GM12878 (cell line): ENCODE measurements around the gene ANKRD13B. TPM values are rescaled to one million over a fixed set of nuclear protein-coding genes. Genes with fewer than 3 reads are reported as not detected.

Experiments used
- ATAC-seq: fragments of 200-7000 bp; cut with Tn5 transposase; 3 replicates; pipeline ENCODE4 v1.9.1; 2020; ENCODE audit warnings: mild to moderate bottlenecking, moderate library complexity
- BruUV-seq: library from RNA; stranded (reverse); fragments of 400-500 nt; replicated peaks from 2 replicates; lab custom pipeline; 2021; lab: Mats Ljungman, UMichigan
- CTCF ChIA-PET: fragments of 300-600 bp; sonication (Branson Sonifier 250); formaldehyde crosslinking; extraction: SDS; loops from one replicate; lab custom pipeline; 2021; ENCODE audit warnings: inconsistent platforms; lab: Yijun Ruan, JAX
- POLR2A ChIA-PET: fragments of 350-600 bp; formaldehyde crosslinking; extraction: SDS; loops from one replicate; lab custom pipeline; 2021; ENCODE audit warnings: inconsistent platforms; lab: Charles Lee
- RAD21 ChIA-PET: fragments of 300-600 bp; sonication (Branson Sonifier 250); formaldehyde crosslinking; loops from one replicate; lab custom pipeline; 2023; ENCODE audit warnings: antibody characterized with exemption; ENCODE audit not compliant: unreplicated experiment; lab: Charles Lee
- SMC1A ChIA-PET: fragments of 300-600 bp; sonication (Branson Sonifier 250); formaldehyde crosslinking; loops from one replicate; lab custom pipeline; 2023; ENCODE audit not compliant: unreplicated experiment, uncharacterized antibody; lab: Charles Lee
- DNase-seq: peaks from one replicate; pipeline ENCODE4 v3.0.0-alpha.2; 2011; ENCODE audit warnings: low read depth, low spot score
- FAIRE-seq: peaks from 3 replicates; lab custom pipeline; 2011; peaks lifted over from hg19 to GRCh38; lab: Jason Lieb, UNC
- H2AFZ ChIP-seq: 2 replicates; pipeline ENCODE4 v1.6.0; 2011; ENCODE audit warnings: low read depth, low read length, control low read depth; ENCODE audit not compliant: control insufficient read depth
- H3K27ac ChIP-seq: 2 replicates; pipeline ENCODE4 v1.5.1; 2011; ENCODE audit warnings: control low read depth; ENCODE audit not compliant: control insufficient read depth, insufficient read depth
- H3K27me3 ChIP-seq, 2 experiments: replicated peaks in 1 of 2; 2 replicates each; pipeline versions ENCODE4 v1.6.0 to v1.6.1; 2011; ENCODE audit warnings: low read length in 1 of 2; ENCODE audit not compliant: control insufficient read depth in 2 of 2, insufficient read depth in 2 of 2
- H3K36me3 ChIP-seq, 2 experiments: 2 replicates each; pipeline ENCODE4 v1.5.1; 2011; ENCODE audit warnings: low read length in 1 of 2; ENCODE audit not compliant: control insufficient read depth in 2 of 2, insufficient read depth in 2 of 2
- H3K4me1 ChIP-seq: 2 replicates; pipeline ENCODE4 v1.6.1; 2011; ENCODE audit warnings: mild to moderate bottlenecking, low read length, moderate library complexity, mixed read lengths; ENCODE audit not compliant: control insufficient read depth, insufficient read depth
- H3K4me2 ChIP-seq: 2 replicates; pipeline ENCODE4 v1.6.0; 2011; ENCODE audit warnings: control low read depth; ENCODE audit not compliant: control insufficient read depth, insufficient read depth
- H3K4me3 ChIP-seq: fragments of 200-600 bp; sonication (generic); 2 replicates; pipeline ENCODE4 v1.5.1; 2016
- H3K79me2 ChIP-seq: 2 replicates; pipeline ENCODE4 v1.6.0; 2011; ENCODE audit warnings: low read length; ENCODE audit not compliant: control insufficient read depth, insufficient read depth
- H3K9ac ChIP-seq: 2 replicates; pipeline ENCODE4 v1.8.0; 2011; ENCODE audit warnings: low read length, control low read depth, mixed read lengths; ENCODE audit not compliant: control insufficient read depth, insufficient read depth
- H3K9me3 ChIP-seq: replicated peaks from 3 replicates; pipeline ENCODE4 v1.5.1; 2011; ENCODE audit warnings: mild to moderate bottlenecking, low read length; ENCODE audit not compliant: control insufficient read depth, insufficient read depth
- H4K20me1 ChIP-seq: 2 replicates; pipeline ENCODE4 v1.6.0; 2011; ENCODE audit not compliant: control insufficient read depth, insufficient read depth
- ATF7 ChIP-seq: fragments of 450-650 bp; IDR thresholded peaks from 2 replicates; pipeline ENCODE4 v1.6.1; 2016; ENCODE audit warnings: low read depth, mild to moderate bottlenecking
- DPF2 ChIP-seq: fragments of 450-650 bp; IDR thresholded peaks from 2 replicates; pipeline ENCODE4 v1.6.1; 2017; ENCODE audit warnings: mild to moderate bottlenecking
- IKZF2 ChIP-seq, 2 experiments: fragments of 450-650 bp; IDR thresholded peaks; 2 replicates each; pipeline ENCODE4 v1.6.1; 2017; ENCODE audit warnings: mild to moderate bottlenecking in 2 of 2, moderate library complexity in 2 of 2
- KLF5 ChIP-seq: fragments of 450-650 bp; IDR thresholded peaks from 2 replicates; pipeline ENCODE4 v1.6.1; 2014; ENCODE audit warnings: mild to moderate bottlenecking; ENCODE audit not compliant: partially characterized antibody
- LARP7 ChIP-seq: fragments of 450-650 bp; IDR thresholded peaks from 2 replicates; pipeline ENCODE4 v1.6.1; 2017; ENCODE audit warnings: mild to moderate bottlenecking
- MXI1 ChIP-seq: fragments of 150-350 bp; IDR thresholded peaks from 2 replicates; pipeline ENCODE4 v1.6.1; 2011; ENCODE audit warnings: low read depth, mild to moderate bottlenecking, inconsistent platforms, low read length, improper control_type of control experiment
- MYB ChIP-seq: fragments of 150-350 bp; IDR thresholded peaks from 2 replicates; pipeline ENCODE4 v1.6.1; 2014; ENCODE audit warnings: mild to moderate bottlenecking, low read depth, low read length, borderline replicate concordance
- NBN ChIP-seq: fragments of 450-650 bp; IDR thresholded peaks from 2 replicates; pipeline ENCODE4 v1.6.1; 2016
- NRF1 ChIP-seq: conservative IDR thresholded peaks from 2 replicates; pipeline ENCODE4 v1.6.1; 2011; ENCODE audit warnings: mild to moderate bottlenecking, low read depth, low read length, improper control_type of control experiment
- RAD51 ChIP-seq: fragments of 450-650 bp; IDR thresholded peaks from 2 replicates; pipeline ENCODE4 v1.6.1; 2016; ENCODE audit warnings: moderate library complexity, mild to moderate bottlenecking, inconsistent platforms
- SIN3A ChIP-seq: IDR thresholded peaks from 2 replicates; pipeline ENCODE4 v1.6.1; 2012; ENCODE audit warnings: low read depth, low read length, improper control_type of control experiment
- SMARCA5 ChIP-seq: fragments of 450-650 bp; IDR thresholded peaks from 2 replicates; pipeline ENCODE4 v1.6.1; 2017; ENCODE audit warnings: mild to moderate bottlenecking
- ZNF24 ChIP-seq: fragments of 450-650 bp; IDR thresholded peaks from 2 replicates; pipeline ENCODE4 v1.6.1; 2017; ENCODE audit warnings: antibody characterized with exemption, mild to moderate bottlenecking
- ZNF384 ChIP-seq: IDR thresholded peaks from 2 replicates; pipeline ENCODE4 v1.6.1; 2012; ENCODE audit warnings: low read depth, mild to moderate bottlenecking, low read length, improper control_type of control experiment, borderline replicate concordance
- WGBS: methylation state at CpG from one replicate; pipeline ENCODE4 v1.1.6; 2016; ENCODE audit warnings: low lambda C conversion rate; ENCODE audit not compliant: insufficient replicate concordance, insufficient coverage; ENCODE audit errors: missing lambda C conversion rate; 5-methylcytosine and 5-hydroxymethylcytosine counted together
- in situ Hi-C: fragments of 300-500 bp; cut with MboI; formaldehyde crosslinking; loops from 9 replicates; pipeline ENCODE4 v1.14.3; 2018; ENCODE audit warnings: mixed read lengths
- intact Hi-C: fragments of 100-400 bp; cut with micrococcal nuclease; formaldehyde crosslinking; loops from one replicate; pipeline ENCODE4 v1.14.2; 2022; ENCODE audit not compliant: unreplicated experiment
- polyA plus RNA-seq, 11 experiments: library from polyadenylated mRNA; depleted of rRNA in 4 of 11; unstranded in 6 of 11; stranded (reverse) in 5 of 11; fragments of >200 nt; fragmentation: Nextera tagmentation in 4 of 11; fragmentation: Illumina TruSeq in 1 of 11; extraction: Ambion mirVana in 4 of 11; extraction: Trizol in 1 of 11; gene quantifications; 1 replicate in 1 of 11; 2 replicates in 10 of 11; pipeline versions ENCODE4 v1.2.1 to v1.2.3, GENCODE V29; 2011 to 2016; ENCODE audit warnings: inconsistent platforms in 2 of 11, missing spikeins in 2 of 11, low read depth in 1 of 11
- total RNA-seq, 4 experiments: library from RNA; depleted of rRNA in 3 of 4; stranded (reverse); fragments of >200 nt in 3 of 4; fragmentation: Illumina TruSeq in 1 of 4; extraction: Trizol in 1 of 4; gene quantifications; 2 replicates each; pipeline versions ENCODE4 v1.2.1 to v1.2.3, GENCODE V29; 2013 to 2021
- TF ChIP-seq, protein P1 (sequence below): fragments of 450-650 bp; IDR thresholded peaks from 2 replicates; pipeline ENCODE4 v1.6.1; 2017; ENCODE audit warnings: mild to moderate bottlenecking
- TF ChIP-seq, protein P2 (sequence below): fragments of 450-650 bp; IDR thresholded peaks from 2 replicates; pipeline ENCODE4 v1.6.1; 2014; ENCODE audit warnings: mild to moderate bottlenecking
- TF ChIP-seq, protein P3 (sequence below): IDR thresholded peaks from 2 replicates; pipeline ENCODE4 v1.6.1; 2012; ENCODE audit warnings: improper control_type of control experiment, low read depth, low read length; ENCODE audit not compliant: insufficient replicate concordance
- TF ChIP-seq, protein P4 (sequence below): IDR thresholded peaks from 2 replicates; pipeline ENCODE4 v1.6.1; 2012; ENCODE audit warnings: low read length, inconsistent platforms

Gene ANKRD13B
- total and polyA plus RNA-seq, 10 of the 15 experiments (the other 5 are each of a cell fraction or from before 2014, with no cell fraction given) = 0.18 to 15.0 (median 2.8) TPM

DNA sequence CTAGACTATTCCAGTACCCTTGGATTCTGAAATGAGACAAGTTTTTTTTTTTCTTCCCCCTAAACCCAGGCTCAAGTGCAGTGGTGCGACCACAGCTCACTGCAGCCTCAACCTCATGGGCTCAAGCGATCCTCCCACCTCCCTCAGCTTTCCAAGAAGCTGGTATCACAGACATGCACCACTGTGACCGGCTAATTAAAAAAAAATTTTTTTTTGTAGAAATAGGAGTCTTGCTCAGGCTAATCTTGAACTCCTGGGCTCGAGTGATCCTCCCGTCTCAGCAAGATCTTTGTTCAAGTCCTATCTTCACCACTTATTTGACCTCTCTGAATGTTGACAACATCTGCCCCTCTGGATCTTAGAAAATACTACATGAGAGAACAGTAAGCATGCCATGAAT is 56.4 kb downstream of the ANKRD13B start:
- ATAC-seq = no peak

More for the DNA sequence above, 56.4 kb downstream of the ANKRD13B start:
- Histone ChIP-seq H3K27me3 (no peaks in the 10 kb centered on the region), H3K27ac (no peak overlapping the region), H3K36me3 (peaks cover 0 to 15% of the 10 kb centered on the region in 2 experiments), H3K4me3 (no peak overlapping the region), H4K20me1 (no peaks in the 10 kb centered on the region), H3K4me2 (no peak overlapping the region), H3K9me3 (no peaks in the 10 kb centered on the region), H3K79me2 (no peaks in the 10 kb centered on the region), H3K4me1 (no peaks in the 10 kb centered on the region), H2AFZ (no peak overlapping the region), H3K9ac (no peak overlapping the region)
- WGBS = 86% methylated on average over 5 of the region's 5 CpGs
- in situ Hi-C loops = no loop called here
- BruUV-seq = no TSS peak
- TF ChIP-seq, protein P1, sequence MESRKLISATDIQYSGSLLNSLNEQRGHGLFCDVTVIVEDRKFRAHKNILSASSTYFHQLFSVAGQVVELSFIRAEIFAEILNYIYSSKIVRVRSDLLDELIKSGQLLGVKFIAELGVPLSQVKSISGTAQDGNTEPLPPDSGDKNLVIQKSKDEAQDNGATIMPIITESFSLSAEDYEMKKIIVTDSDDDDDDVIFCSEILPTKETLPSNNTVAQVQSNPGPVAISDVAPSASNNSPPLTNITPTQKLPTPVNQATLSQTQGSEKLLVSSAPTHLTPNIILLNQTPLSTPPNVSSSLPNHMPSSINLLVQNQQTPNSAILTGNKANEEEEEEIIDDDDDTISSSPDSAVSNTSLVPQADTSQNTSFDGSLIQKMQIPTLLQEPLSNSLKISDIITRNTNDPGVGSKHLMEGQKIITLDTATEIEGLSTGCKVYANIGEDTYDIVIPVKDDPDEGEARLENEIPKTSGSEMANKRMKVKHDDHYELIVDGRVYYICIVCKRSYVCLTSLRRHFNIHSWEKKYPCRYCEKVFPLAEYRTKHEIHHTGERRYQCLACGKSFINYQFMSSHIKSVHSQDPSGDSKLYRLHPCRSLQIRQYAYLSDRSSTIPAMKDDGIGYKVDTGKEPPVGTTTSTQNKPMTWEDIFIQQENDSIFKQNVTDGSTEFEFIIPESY = no peak
- TF ChIP-seq ATF7 (no peak), LARP7 (no peak), MXI1 (no peak), RAD51 (no peak), ZNF24 (no peak), MYB (no peak), SIN3A (no peak), NRF1 (no peak), DPF2 (no peak), NBN (no peak), SMARCA5 (no peak), IKZF2 (IDR thresholded peaks at IDR 0.05) (no peak), ZNF384 (no peak), KLF5 (no peak)
- TF ChIP-seq, protein P2, sequence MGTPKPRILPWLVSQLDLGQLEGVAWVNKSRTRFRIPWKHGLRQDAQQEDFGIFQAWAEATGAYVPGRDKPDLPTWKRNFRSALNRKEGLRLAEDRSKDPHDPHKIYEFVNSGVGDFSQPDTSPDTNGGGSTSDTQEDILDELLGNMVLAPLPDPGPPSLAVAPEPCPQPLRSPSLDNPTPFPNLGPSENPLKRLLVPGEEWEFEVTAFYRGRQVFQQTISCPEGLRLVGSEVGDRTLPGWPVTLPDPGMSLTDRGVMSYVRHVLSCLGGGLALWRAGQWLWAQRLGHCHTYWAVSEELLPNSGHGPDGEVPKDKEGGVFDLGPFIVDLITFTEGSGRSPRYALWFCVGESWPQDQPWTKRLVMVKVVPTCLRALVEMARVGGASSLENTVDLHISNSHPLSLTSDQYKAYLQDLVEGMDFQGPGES = no peak
- TF ChIP-seq, protein P3, sequence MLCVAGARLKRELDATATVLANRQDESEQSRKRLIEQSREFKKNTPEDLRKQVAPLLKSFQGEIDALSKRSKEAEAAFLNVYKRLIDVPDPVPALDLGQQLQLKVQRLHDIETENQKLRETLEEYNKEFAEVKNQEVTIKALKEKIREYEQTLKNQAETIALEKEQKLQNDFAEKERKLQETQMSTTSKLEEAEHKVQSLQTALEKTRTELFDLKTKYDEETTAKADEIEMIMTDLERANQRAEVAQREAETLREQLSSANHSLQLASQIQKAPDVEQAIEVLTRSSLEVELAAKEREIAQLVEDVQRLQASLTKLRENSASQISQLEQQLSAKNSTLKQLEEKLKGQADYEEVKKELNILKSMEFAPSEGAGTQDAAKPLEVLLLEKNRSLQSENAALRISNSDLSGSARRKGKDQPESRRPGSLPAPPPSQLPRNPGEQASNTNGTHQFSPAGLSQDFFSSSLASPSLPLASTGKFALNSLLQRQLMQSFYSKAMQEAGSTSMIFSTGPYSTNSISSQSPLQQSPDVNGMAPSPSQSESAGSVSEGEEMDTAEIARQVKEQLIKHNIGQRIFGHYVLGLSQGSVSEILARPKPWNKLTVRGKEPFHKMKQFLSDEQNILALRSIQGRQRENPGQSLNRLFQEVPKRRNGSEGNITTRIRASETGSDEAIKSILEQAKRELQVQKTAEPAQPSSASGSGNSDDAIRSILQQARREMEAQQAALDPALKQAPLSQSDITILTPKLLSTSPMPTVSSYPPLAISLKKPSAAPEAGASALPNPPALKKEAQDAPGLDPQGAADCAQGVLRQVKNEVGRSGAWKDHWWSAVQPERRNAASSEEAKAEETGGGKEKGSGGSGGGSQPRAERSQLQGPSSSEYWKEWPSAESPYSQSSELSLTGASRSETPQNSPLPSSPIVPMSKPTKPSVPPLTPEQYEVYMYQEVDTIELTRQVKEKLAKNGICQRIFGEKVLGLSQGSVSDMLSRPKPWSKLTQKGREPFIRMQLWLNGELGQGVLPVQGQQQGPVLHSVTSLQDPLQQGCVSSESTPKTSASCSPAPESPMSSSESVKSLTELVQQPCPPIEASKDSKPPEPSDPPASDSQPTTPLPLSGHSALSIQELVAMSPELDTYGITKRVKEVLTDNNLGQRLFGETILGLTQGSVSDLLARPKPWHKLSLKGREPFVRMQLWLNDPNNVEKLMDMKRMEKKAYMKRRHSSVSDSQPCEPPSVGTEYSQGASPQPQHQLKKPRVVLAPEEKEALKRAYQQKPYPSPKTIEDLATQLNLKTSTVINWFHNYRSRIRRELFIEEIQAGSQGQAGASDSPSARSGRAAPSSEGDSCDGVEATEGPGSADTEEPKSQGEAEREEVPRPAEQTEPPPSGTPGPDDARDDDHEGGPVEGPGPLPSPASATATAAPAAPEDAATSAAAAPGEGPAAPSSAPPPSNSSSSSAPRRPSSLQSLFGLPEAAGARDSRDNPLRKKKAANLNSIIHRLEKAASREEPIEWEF = no peak
- TF ChIP-seq, protein P4, sequence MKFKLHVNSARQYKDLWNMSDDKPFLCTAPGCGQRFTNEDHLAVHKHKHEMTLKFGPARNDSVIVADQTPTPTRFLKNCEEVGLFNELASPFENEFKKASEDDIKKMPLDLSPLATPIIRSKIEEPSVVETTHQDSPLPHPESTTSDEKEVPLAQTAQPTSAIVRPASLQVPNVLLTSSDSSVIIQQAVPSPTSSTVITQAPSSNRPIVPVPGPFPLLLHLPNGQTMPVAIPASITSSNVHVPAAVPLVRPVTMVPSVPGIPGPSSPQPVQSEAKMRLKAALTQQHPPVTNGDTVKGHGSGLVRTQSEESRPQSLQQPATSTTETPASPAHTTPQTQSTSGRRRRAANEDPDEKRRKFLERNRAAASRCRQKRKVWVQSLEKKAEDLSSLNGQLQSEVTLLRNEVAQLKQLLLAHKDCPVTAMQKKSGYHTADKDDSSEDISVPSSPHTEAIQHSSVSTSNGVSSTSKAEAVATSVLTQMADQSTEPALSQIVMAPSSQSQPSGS = no peak
- DNase-seq = no peak
- FAIRE-seq = no peak
- ChIA-PET RAD21 (no interaction called here), SMC1A (interaction anchor here (0.6 to 0.8 kb wide), 3 partner anchors 33 to 158 kb away, joined by 3 to 4 read pairs (median 3); no protein-coding TSS in a partner anchor), CTCF (interaction anchor here (1.3 kb wide), 1 partner anchor 130 kb away, joined by 4 read pairs; no protein-coding TSS in a partner anchor), POLR2A (no interaction called here)
- intact Hi-C loops = no loop called here
